HG03097 (cell line): ENCODE results near the gene DEGS2.
"Not testable (repeated sequence)": the region's sequence is repeated elsewhere in the genome, so short reads cannot be mapped to it uniquely, and the experiment has no call there.

Experiments used
- ATAC-seq: cut with Tn5 transposase; IDR thresholded peaks from one replicate; pipeline ENCODE4 v1.9.1; 2021; ENCODE audit not compliant: unreplicated experiment, low FRiP score

DEGS2 gene

GRCh38 chr14:100181876-100182551 lies 22.6 kb upstream of the DEGS2 start:
- not testable (repeated sequence) for ATAC-seq

- not testable (repeated sequence) for ATAC-seq
These were observed 21.2 kb upstream of the DEGS2 start for GRCh38 chr14:100180671-100181070.

- no peak for ATAC-seq
These were observed 19.2 kb upstream of the DEGS2 start for GRCh38 chr14:100178691-100179090.

- ATAC-seq = no peak
These were observed 17.4 kb upstream of the DEGS2 start for GRCh38 chr14:100176811-100177327.

- no peak for ATAC-seq
These were observed 13.9 kb upstream of the DEGS2 start for GRCh38 chr14:100173353-100173752.

- no peak for ATAC-seq
These were observed 13.4 kb upstream of the DEGS2 start for GRCh38 chr14:100172811-100173210.

GRCh38 chr14:100170880-100171279 lies 11.4 kb upstream of the DEGS2 start:
- ATAC-seq = no peak

GRCh38 chr14:100168506-100168905 lies 9.1 kb upstream of the DEGS2 start:
- no peak for ATAC-seq

GRCh38 chr14:100165831-100166440 lies 6.5 kb upstream of the DEGS2 start:
- ATAC-seq = no peak

GRCh38 chr14:100165376-100165775 lies 5.9 kb upstream of the DEGS2 start:
- no peak for ATAC-seq

- no peak for ATAC-seq
These were observed 1.1 kb upstream of the DEGS2 start for GRCh38 chr14:100160534-100160916.

GRCh38 chr14:100159865-100160533 lies 554 bp upstream of the DEGS2 start:
- ATAC-seq = no peak

- no peak for ATAC-seq
These were observed 815 bp downstream of the DEGS2 start for GRCh38 chr14:100158566-100159093.

- not testable (repeated sequence) for ATAC-seq
These were observed 1.8 kb downstream of the DEGS2 start for GRCh38 chr14:100157548-100158232.

GRCh38 chr14:100156776-100157175 lies 2.7 kb downstream of the DEGS2 start:
- ATAC-seq = no peak

- ATAC-seq = no peak
These were observed 3.5 kb downstream of the DEGS2 start for GRCh38 chr14:100155756-100156616.

GRCh38 chr14:100155049-100155621 lies 4.3 kb downstream of the DEGS2 start:
- no peak for ATAC-seq

- ATAC-seq = no peak
These were observed 5.9 kb downstream of the DEGS2 start for GRCh38 chr14:100153560-100153959.

GRCh38 chr14:100152091-100152490 lies 7.4 kb downstream of the DEGS2 start:
- ATAC-seq = no peak
